ENCODE results near the gene OTUD4. TPM values are rescaled to one million over a fixed set of nuclear protein-coding genes. Genes with fewer than 3 reads are reported as not detected.
"Not testable (repeated sequence)": the region's sequence is repeated elsewhere in the genome, so short reads cannot be mapped to it uniquely, and the experiment has no call there.

Gene OTUD4
- total RNA-seq, 2 donors from 2014 or later = 30.3 to 31.2 TPM

- no peak for ATAC-seq
- intact Hi-C loops (cut with DNase I, micrococcal nuclease) = no loop called here
- DNase-seq = no peak
Observed at GRCh38 chr4:145183023-145183422, 2.6 kb upstream of the OTUD4 start.

- no peak for ATAC-seq
- intact Hi-C loops (cut with DNase I, micrococcal nuclease) = no loop called here
- no peak for DNase-seq
Observed at GRCh38 chr4:145182222-145182621, 1.8 kb upstream of the OTUD4 start.

- intact Hi-C loops (cut with DNase I, micrococcal nuclease) = no loop called here
- DNase-seq = no peak
- ATAC-seq = no peak
Observed at GRCh38 chr4:145181091-145181501, 707 bp upstream of the OTUD4 start.

GRCh38 chr4:145179861-145180297 is 510 bp downstream of the OTUD4 start:
- intact Hi-C loops (cut with DNase I, micrococcal nuclease); DNase-seq: not testable (repeated sequence)
- peak; percentile 31 for ATAC-seq

- DNase-seq (peak; percentile 68 to 82), ATAC-seq (peak; percentile 52)
- intact Hi-C loops (cut with DNase I, micrococcal nuclease) = no loop called here
Observed at GRCh38 chr4:145179281-145179860, 1.0 kb downstream of the OTUD4 start.

GRCh38 chr4:145178740-145179280 is 1.6 kb downstream of the OTUD4 start:
- ATAC-seq (no peak), DNase-seq (no peak)
- intact Hi-C loops (cut with DNase I, micrococcal nuclease) = no loop called here

GRCh38 chr4:145177906-145178538 is 2.4 kb downstream of the OTUD4 start:
- ATAC-seq = peak; percentile 23
- DNase-seq = no peak
- intact Hi-C loops (cut with DNase I, micrococcal nuclease) = no loop called here

- DNase-seq (no peak), ATAC-seq (no peak)
- intact Hi-C loops (cut with DNase I, micrococcal nuclease) = no loop called here
Observed at GRCh38 chr4:145177511-145177905, 2.9 kb downstream of the OTUD4 start.

GRCh38 chr4:145176641-145177432 is 3.6 kb downstream of the OTUD4 start:
- DNase-seq (no peak), ATAC-seq (no peak)
- intact Hi-C loops (cut with DNase I, micrococcal nuclease) = no loop called here

- intact Hi-C loops (cut with DNase I, micrococcal nuclease) = no loop called here
- ATAC-seq (peak; percentile 23), DNase-seq (no peak)
Observed at GRCh38 chr4:145171911-145172310, 8.5 kb downstream of the OTUD4 start.

GRCh38 chr4:145170223-145170622 is 10.2 kb downstream of the OTUD4 start:
- intact Hi-C loops (cut with DNase I, micrococcal nuclease) = no loop called here
- DNase-seq = no peak
- no peak for ATAC-seq

- DNase-seq = no peak
- ATAC-seq = no peak
- intact Hi-C loops (cut with DNase I, micrococcal nuclease) = no loop called here
Observed at GRCh38 chr4:145168581-145169187, 11.7 kb downstream of the OTUD4 start.

- ATAC-seq (no peak), DNase-seq (no peak)
- intact Hi-C loops (cut with DNase I, micrococcal nuclease) = no loop called here
Observed at GRCh38 chr4:145167887-145168286, 12.5 kb downstream of the OTUD4 start.

GRCh38 chr4:145161549-145161948 is 18.8 kb downstream of the OTUD4 start:
- no peak for ATAC-seq
- intact Hi-C loops (cut with DNase I, micrococcal nuclease) = no loop called here
- no peak for DNase-seq

GRCh38 chr4:145156986-145157385 is 23.4 kb downstream of the OTUD4 start:
- ATAC-seq (no peak), DNase-seq (no peak)
- intact Hi-C loops (cut with DNase I, micrococcal nuclease) = no loop called here

GRCh38 chr4:145155268-145155870 is 25.0 kb downstream of the OTUD4 start:
- intact Hi-C loops (cut with DNase I, micrococcal nuclease) = no loop called here
- ATAC-seq = no peak
- no peak for DNase-seq

- no peak for DNase-seq
- intact Hi-C loops (cut with DNase I, micrococcal nuclease) = no loop called here
- peak; percentile 79 for ATAC-seq
Observed at GRCh38 chr4:145154573-145154972, 25.8 kb downstream of the OTUD4 start.

- no peak for DNase-seq
- ATAC-seq = peak; percentile 35
- intact Hi-C loops (cut with DNase I, micrococcal nuclease) = no loop called here
Observed at GRCh38 chr4:145153904-145154298, 26.5 kb downstream of the OTUD4 start.
